AG09319 (cell line): ENCODE measurements around the gene UNC93B1.

Source experiments
- DNase-seq: peaks from one replicate; pipeline ENCODE4 v3.0.0-alpha.2; 2010; ENCODE audit warnings: low read depth; ENCODE audit errors: extremely low read depth
- CTCF ChIP-seq: IDR thresholded peaks from 2 replicates; pipeline ENCODE4 v1.5.1; 2011; ENCODE audit warnings: low read depth, mild to moderate bottlenecking, inconsistent platforms, low read length, moderate library complexity

UNC93B1 gene

GRCh38 chr11:68042219-68043028 is 38.5 kb upstream of the UNC93B1 start:
- no peak for DNase-seq

GRCh38 chr11:68041617-68042218 is 37.8 kb upstream of the UNC93B1 start:
- TF ChIP-seq CTCF = no peak
- DNase-seq = no peak

More at GRCh38 chr11:68042219-68043028, 38.5 kb upstream of the UNC93B1 start:
- no peak for TF ChIP-seq CTCF

- no peak for DNase-seq
- TF ChIP-seq CTCF = no peak
Measured at GRCh38 chr11:68040957-68041591, 37.2 kb upstream of the UNC93B1 start.

GRCh38 chr11:68040101-68040956 is 36.4 kb upstream of the UNC93B1 start:
- DNase-seq = peak; percentile 35
- TF ChIP-seq CTCF = no peak

- DNase-seq = no peak
- TF ChIP-seq CTCF = no peak
Measured at GRCh38 chr11:68039526-68040086, 35.7 kb upstream of the UNC93B1 start.

GRCh38 chr11:68038718-68039525 is 35.0 kb upstream of the UNC93B1 start, which contains the start of gene TCIRG1:
Gene TCIRG1, plus strand, starts transcription at chr11:68039025. Its CDS starts 2,247 bp downstream, at chr11:68041272.
- DNase-seq = peak; percentile 56
- TF ChIP-seq CTCF = no peak
